GM23338 (cell line): ENCODE measurements around the gene HOXA11. TPM values are rescaled to one million over a fixed set of nuclear protein-coding genes. Genes with fewer than 3 reads are reported as not detected.

Experiments
- ATAC-seq: fragments of 200-7000 bp; cut with Tn5 transposase; 3 replicates; pipeline ENCODE4 v1.9.1; 2020
- DNase-seq: peaks from one replicate; pipeline ENCODE4 v3.0.0-alpha.2; 2015; ENCODE audit warnings: low spot score
- H2AFZ ChIP-seq: fragments of 200-600 bp; sonication (generic); 2 replicates; pipeline ENCODE4 v1.8.0; 2016; ENCODE audit warnings: antibody characterized with exemption, mild to moderate bottlenecking, moderate library complexity
- H3F3A ChIP-seq: fragments of 200-600 bp; sonication (generic); replicated peaks from 2 replicates; pipeline ENCODE4 v1.8.0; 2017; ENCODE audit warnings: antibody characterized with exemption, mixed run types, low read depth
- H3K27ac ChIP-seq: fragments of 200-600 bp; sonication (generic); 2 replicates; pipeline ENCODE4 v1.6.1; 2016; ENCODE audit warnings: low read depth
- H3K27me3 ChIP-seq: fragments of 200-600 bp; sonication (generic); 2 replicates; pipeline ENCODE4 v1.8.0; 2016; ENCODE audit warnings: mild to moderate bottlenecking, mixed run types, moderate library complexity; ENCODE audit not compliant: insufficient read depth
- H3K36me3 ChIP-seq: fragments of 200-600 bp; sonication (generic); 2 replicates; pipeline ENCODE4 v1.8.0; 2016; ENCODE audit warnings: mild to moderate bottlenecking; ENCODE audit not compliant: insufficient read depth
- H3K4me1 ChIP-seq: fragments of 200-600 bp; sonication (generic); 2 replicates; pipeline ENCODE4 v1.8.0; 2016; ENCODE audit warnings: mild to moderate bottlenecking, moderate library complexity; ENCODE audit not compliant: insufficient read depth
- H3K4me2 ChIP-seq: fragments of 200-600 bp; sonication (generic); 2 replicates; pipeline ENCODE4 v1.7.1; 2017; ENCODE audit warnings: mixed run types
- H3K4me3 ChIP-seq: fragments of 200-600 bp; sonication (generic); 2 replicates; pipeline ENCODE4 v1.6.1; 2016; ENCODE audit warnings: mixed run types
- H3K79me2 ChIP-seq: fragments of 200-600 bp; sonication (generic); replicated peaks from 2 replicates; pipeline ENCODE4 v1.8.0; 2017; ENCODE audit warnings: mild to moderate bottlenecking; ENCODE audit not compliant: insufficient read depth
- H3K9me2 ChIP-seq: fragments of 200-600 bp; sonication (generic); 2 replicates; pipeline ENCODE4 v1.8.0; 2017; ENCODE audit not compliant: insufficient read depth
- H4K20me1 ChIP-seq: fragments of 200-600 bp; sonication (generic); replicated peaks from 2 replicates; pipeline ENCODE4 v1.8.0; 2017; ENCODE audit warnings: mild to moderate bottlenecking; ENCODE audit not compliant: insufficient read depth
- H3K27ac Mint-ChIP-seq: 2 replicates; pipeline ENCODE4 v1.8.0; 2020; ENCODE audit warnings: inconsistent platforms, mild to moderate bottlenecking, moderate library complexity, mixed read lengths
- H3K27me3 Mint-ChIP-seq: 3 replicates; pipeline ENCODE4 v1.8.0; 2022; ENCODE audit warnings: low read depth, mild to moderate bottlenecking, moderate library complexity, mixed read lengths, inconsistent platforms; ENCODE audit not compliant: insufficient read depth, poor library complexity
- H3K36me3 Mint-ChIP-seq: 3 replicates; pipeline ENCODE4 v1.8.0; 2021; ENCODE audit warnings: low read depth, mild to moderate bottlenecking, inconsistent platforms, moderate library complexity, mixed read lengths
- H3K4me1 Mint-ChIP-seq: 3 replicates; pipeline ENCODE4 v1.8.0; 2020; ENCODE audit warnings: mild to moderate bottlenecking, inconsistent platforms, mixed read lengths
- H3K4me3 Mint-ChIP-seq: 3 replicates; pipeline ENCODE4 v1.8.0; 2021; ENCODE audit warnings: moderate library complexity, mild to moderate bottlenecking, inconsistent platforms, mixed read lengths
- H3K9me3 Mint-ChIP-seq: 3 replicates; pipeline ENCODE4 v1.8.0; 2020; ENCODE audit warnings: moderate library complexity, mild to moderate bottlenecking, inconsistent platforms, mixed read lengths
- EZH2 ChIP-seq: fragments of 200-600 bp; sonication (generic); IDR thresholded peaks from one replicate; pipeline ENCODE4 v1.8.0; 2017; ENCODE audit warnings: antibody characterized with exemption, mild to moderate bottlenecking, low read depth; ENCODE audit not compliant: unreplicated experiment
- EZH2phosphoT487 ChIP-seq: fragments of 200-600 bp; sonication (generic); IDR thresholded peaks from one replicate; pipeline ENCODE4 v1.8.1; 2018; ENCODE audit warnings: antibody characterized with exemption; ENCODE audit not compliant: unreplicated experiment
- JUNB ChIP-seq: IDR thresholded peaks from one replicate; pipeline ENCODE4 v1.6.1; 2016; ENCODE audit warnings: antibody characterized with exemption; ENCODE audit not compliant: unreplicated experiment
- NANOG ChIP-seq: IDR thresholded peaks from 2 replicates; pipeline ENCODE4 v1.6.1; 2016; ENCODE audit warnings: antibody characterized with exemption, borderline replicate concordance
- POLR2AphosphoS5 ChIP-seq: IDR thresholded peaks from 2 replicates; pipeline ENCODE4 v1.6.1; 2016; ENCODE audit warnings: antibody characterized with exemption, low read depth
- REST ChIP-seq: IDR thresholded peaks from one replicate; pipeline ENCODE4 v1.6.1; 2018; ENCODE audit warnings: antibody characterized with exemption; ENCODE audit not compliant: unreplicated experiment
- ZNF114 ChIP-seq: fragments of 250-450 bp; sonication (Bioruptor Pico); IDR thresholded peaks from 2 replicates; pipeline ENCODE4 v1.5.0; 2020; ENCODE audit warnings: mild to moderate bottlenecking, moderate library complexity
- ZNF331 ChIP-seq: fragments of 250-450 bp; sonication (Bioruptor Pico); IDR thresholded peaks from 2 replicates; pipeline ENCODE4 v1.5.0; 2020; ENCODE audit warnings: low read depth, mild to moderate bottlenecking, moderate library complexity
- polyA plus RNA-seq: library from polyadenylated mRNA; unstranded; fragments of >200 nt; fragmentation: Nextera tagmentation; extraction: Ambion mirVana; gene quantifications from 2 replicates; pipeline ENCODE4 v1.2.1, GENCODE V29; 2016
- total RNA-seq: library from RNA; depleted of rRNA; stranded (reverse); fragments of >200 nt; shearing (Covaris generic); gene quantifications from 2 replicates; pipeline ENCODE4 v1.2.3, GENCODE V29; 2014

Gene HOXA11
- total and polyA plus RNA-seq, 2 experiments from 2014 or later, result not detected

GRCh38 chr7:27223941-27224575, 39.0 kb upstream of the HOXA11 start (continued):
- TF ChIP-seq REST, result no peak
- TF ChIP-seq ZNF331 (CRISPR knock-in tag), result no peak

GRCh38 chr7:27221201-27221797, 36.3 kb upstream of the HOXA11 start:
- Mint-ChIP-seq H3K4me1 (peaks cover 20% of the 10 kb centered on the region), H3K27ac (no peak overlapping the region), H3K36me3 (no peaks in the 10 kb centered on the region; the same call in 2 of the 3 replicates), H3K27me3 (peaks cover 98% of the 10 kb centered on the region), H3K4me3 (no peak overlapping the region), H3K9me3 (no peaks in the 10 kb centered on the region)
- TF ChIP-seq ZNF114 (no peak), NANOG (no peak), EZH2 (peak; percentile 43), JUNB (no peak)
- Histone ChIP-seq H3K27ac (no peak overlapping the region), H3K27me3 (peaks cover 100% of the 10 kb centered on the region), H3K4me3 (no peak overlapping the region), H3K4me1 (peaks cover 47% of the 10 kb centered on the region), H3K4me2 (no peak overlapping the region), H2AFZ (no peak overlapping the region), H3F3A (peaks cover 15% of the 10 kb centered on the region; the same call in 1 of the 2 replicates), H3K36me3 (no peaks in the 10 kb centered on the region), H4K20me1 (peaks cover 16% of the 10 kb centered on the region), H3K79me2 (no peaks in the 10 kb centered on the region), H3K9me2 (no peaks in the 10 kb centered on the region)
- ATAC-seq, result no peak
- no peak for DNase-seq

GRCh38 chr7:27220440-27220955, 35.5 kb upstream of the HOXA11 start:
- no peaks in the 10 kb centered on the region for H3K36me3 ChIP-seq
- H3K9me2 ChIP-seq, result no peaks in the 10 kb centered on the region
- peak overlapping the region; percentile 42 for H3K4me3 ChIP-seq
- peaks cover 18% of the 10 kb centered on the region; the same call in 1 of the 2 replicates for H3F3A ChIP-seq
- Mint-ChIP-seq H3K27ac (no peak overlapping the region), H3K4me3 (0 out of 3 replicates have a peak overlapping the region, but pooled peaks have one; percentile 28), H3K27me3 (peaks cover 98% of the 10 kb centered on the region), H3K4me1 (peaks cover 24% of the 10 kb centered on the region), H3K9me3 (no peaks in the 10 kb centered on the region), H3K36me3 (no peaks in the 10 kb centered on the region; the same call in 2 of the 3 replicates)
- peaks cover 100% of the 10 kb centered on the region for H3K27me3 ChIP-seq
- no peak overlapping the region for H3K27ac ChIP-seq
- H4K20me1 ChIP-seq, result peaks cover 19% of the 10 kb centered on the region
- TF ChIP-seq EZH2phosphoT487 (peak; percentile 91), POLR2AphosphoS5 (no peak), EZH2 (peak; percentile 69)
- DNase-seq (no peak), ATAC-seq (peak; percentile 49)
- no peaks in the 10 kb centered on the region for H3K79me2 ChIP-seq
- H3K4me2 ChIP-seq, result peak overlapping the region; percentile 67
- H2AFZ ChIP-seq, result no peak overlapping the region
- H3K4me1 ChIP-seq, result peaks cover 53% of the 10 kb centered on the region
